H9 (cell line): Measurements from ENCODE around the gene MAGEA4. TPM values are rescaled to one million over a fixed set of nuclear protein-coding genes. Genes with fewer than 3 reads are reported as not detected.

Source experiments
- DNase-seq: peaks from one replicate; pipeline ENCODE4 v3.0.0-alpha.2; 2017
- H2AFZ ChIP-seq: one replicate; pipeline ENCODE4 v1.6.1; 2013; ENCODE audit warnings: mild to moderate bottlenecking, low read length, control low read depth, moderate library complexity
- H2AK5ac ChIP-seq: 2 replicates; pipeline ENCODE4 v1.6.1; 2013; ENCODE audit warnings: low read length, control low read depth, mixed read lengths; ENCODE audit not compliant: insufficient read length
- H2BK120ac ChIP-seq: one replicate; pipeline ENCODE4 v1.6.1; 2013; ENCODE audit warnings: low read depth, mild to moderate bottlenecking, low read length, control low read depth, inconsistent platforms; ENCODE audit not compliant: poor library complexity, severe bottlenecking
- H2BK12ac ChIP-seq: 2 replicates; pipeline ENCODE4 v1.6.1; 2013; ENCODE audit warnings: low read length, control low read depth, mixed read lengths, low read depth; ENCODE audit not compliant: insufficient read length
- H2BK15ac ChIP-seq: 2 replicates; pipeline ENCODE4 v1.6.1; 2013; ENCODE audit warnings: low read depth, low read length, control low read depth
- H2BK20ac ChIP-seq: one replicate; pipeline ENCODE4 v1.6.1; 2013; ENCODE audit warnings: low read depth, mild to moderate bottlenecking, low read length, control low read depth, inconsistent platforms; ENCODE audit not compliant: poor library complexity, severe bottlenecking
- H2BK5ac ChIP-seq: 2 replicates; pipeline ENCODE4 v1.6.1; 2013; ENCODE audit warnings: low read length, control low read depth, mixed read lengths; ENCODE audit not compliant: insufficient read length
- H3K14ac ChIP-seq: 2 replicates; pipeline ENCODE4 v1.6.1; 2013; ENCODE audit warnings: low read length, control low read depth; ENCODE audit not compliant: insufficient read depth
- H3K18ac ChIP-seq: 2 replicates; pipeline ENCODE4 v1.6.1; 2013; ENCODE audit warnings: low read depth, mild to moderate bottlenecking, mixed read lengths, low read length, control low read depth; ENCODE audit not compliant: insufficient read length
- H3K23ac ChIP-seq: 2 replicates; pipeline ENCODE4 v1.6.1; 2013; ENCODE audit warnings: low read length, control low read depth, mixed read lengths, low read depth; ENCODE audit not compliant: insufficient read length
- H3K23me2 ChIP-seq: 2 replicates; pipeline ENCODE4 v1.6.1; 2013; ENCODE audit warnings: low read depth, mild to moderate bottlenecking, mixed read lengths, low read length, control low read depth; ENCODE audit not compliant: insufficient read length, poor library complexity, severe bottlenecking
- H3K27ac ChIP-seq: 2 replicates; pipeline ENCODE4 v1.5.1; 2013; ENCODE audit warnings: low read length, control low read depth, mixed read lengths, low read depth; ENCODE audit not compliant: insufficient read length
- H3K27me3 ChIP-seq: 2 replicates; pipeline ENCODE4 v1.6.1; 2013; ENCODE audit warnings: low read length, control low read depth, inconsistent platforms; ENCODE audit not compliant: insufficient read depth
- H3K4ac ChIP-seq: 2 replicates; pipeline ENCODE4 v1.6.1; 2013; ENCODE audit warnings: low read depth, mild to moderate bottlenecking, control low read depth, inconsistent platforms, low read length, moderate library complexity
- H3K4me1 ChIP-seq: 2 replicates; pipeline ENCODE4 v1.6.1; 2013; ENCODE audit warnings: low read length, control low read depth, inconsistent platforms; ENCODE audit not compliant: insufficient read depth
- H3K4me2 ChIP-seq: 2 replicates; pipeline ENCODE4 v1.6.1; 2013; ENCODE audit warnings: low read length, control low read depth, mixed read lengths; ENCODE audit not compliant: insufficient read length, insufficient read depth
- H3K56ac ChIP-seq: 2 replicates; pipeline ENCODE4 v1.6.1; 2013; ENCODE audit warnings: low read depth, mild to moderate bottlenecking, mixed read lengths, low read length, control low read depth; ENCODE audit not compliant: insufficient read length
- H3K79me1 ChIP-seq: 2 replicates; pipeline ENCODE4 v1.6.1; 2013; ENCODE audit warnings: low read depth, mild to moderate bottlenecking, moderate library complexity, low read length, control low read depth, inconsistent platforms; ENCODE audit not compliant: insufficient read depth, poor library complexity, severe bottlenecking
- H3K79me2 ChIP-seq: 2 replicates; pipeline ENCODE4 v1.6.1; 2013; ENCODE audit warnings: low read length, control low read depth, inconsistent platforms; ENCODE audit not compliant: insufficient read depth
- H3K9ac ChIP-seq: 2 replicates; pipeline ENCODE4 v1.6.1; 2013; ENCODE audit warnings: low read length, control low read depth, mixed read lengths; ENCODE audit not compliant: insufficient read length; ENCODE audit errors: extremely low read depth
- H3K9me3 ChIP-seq: one replicate; pipeline ENCODE4 v1.6.1; 2013; ENCODE audit warnings: low read depth, low read length, inconsistent platforms; ENCODE audit not compliant: control insufficient read depth
- H3T11ph ChIP-seq: one replicate; pipeline ENCODE4 v1.6.1; 2013; ENCODE audit warnings: mild to moderate bottlenecking, low read length, control low read depth, inconsistent platforms
- H4K20me1 ChIP-seq: one replicate; pipeline ENCODE4 v1.6.1; 2013; ENCODE audit not compliant: control insufficient read depth, insufficient read length, insufficient read depth
- H4K5ac ChIP-seq: 2 replicates; pipeline ENCODE4 v1.6.1; 2013; ENCODE audit warnings: low read depth, mild to moderate bottlenecking, mixed read lengths, low read length, control low read depth; ENCODE audit not compliant: insufficient read length
- H4K8ac ChIP-seq: replicated peaks from 2 replicates; pipeline ENCODE4 v1.6.1; 2013; ENCODE audit warnings: low read length, control low read depth, mixed read lengths, low read depth; ENCODE audit not compliant: insufficient read length
- H4K91ac ChIP-seq: 2 replicates; pipeline ENCODE4 v1.6.1; 2013; ENCODE audit warnings: low read depth, mild to moderate bottlenecking, moderate library complexity, mixed read lengths, low read length, control low read depth; ENCODE audit not compliant: insufficient read length
- H3K27ac Mint-ChIP-seq, 3 experiments: 2 replicates in 2 of 3; 3 replicates in 1 of 3; pipeline ENCODE4 v1.8.0; 2020 to 2021; ENCODE audit warnings: mixed read lengths in 3 of 3, mild to moderate bottlenecking in 1 of 3, moderate library complexity in 1 of 3
- H3K27me3 Mint-ChIP-seq: 2 replicates; pipeline ENCODE4 v1.8.0; 2021; ENCODE audit warnings: low read depth, mild to moderate bottlenecking, moderate library complexity, mixed read lengths
- H3K36me3 Mint-ChIP-seq, 3 experiments: 2 replicates in 2 of 3; 3 replicates in 1 of 3; pipeline ENCODE4 v1.8.0; 2020 to 2021; ENCODE audit warnings: low read depth in 3 of 3, mixed read lengths in 3 of 3; ENCODE audit not compliant: insufficient read depth in 1 of 3
- H3K4me1 Mint-ChIP-seq, 2 experiments: 2 replicates each; pipeline ENCODE4 v1.8.0; 2020; ENCODE audit warnings: mixed read lengths in 2 of 2
- H3K4me3 Mint-ChIP-seq, 2 experiments: 2 replicates in 1 of 2; 3 replicates in 1 of 2; pipeline ENCODE4 v1.8.0; 2020 to 2021; ENCODE audit warnings: mild to moderate bottlenecking in 2 of 2, mixed read lengths in 2 of 2, moderate library complexity in 1 of 2
- H3K9me3 Mint-ChIP-seq, 2 experiments: 2 replicates in 1 of 2; 3 replicates in 1 of 2; pipeline ENCODE4 v1.8.0; 2020; ENCODE audit warnings: mild to moderate bottlenecking in 2 of 2, mixed read lengths in 2 of 2, moderate library complexity in 1 of 2
- CTCF ChIP-seq: fragments of 200-600 bp; sonication (generic); conservative IDR thresholded peaks from 3 replicates; pipeline ENCODE4 v1.8.0; 2021; ENCODE audit warnings: antibody characterized with exemption, mild to moderate bottlenecking
- WGBS: extraction: QIAGEN DNeasy Blood & Tissue Kit; methylation state at CpG from one replicate; pipeline ENCODE4 v1.1.7; 2013; ENCODE audit warnings: missing lambda C conversion rate, low lambda C conversion rate, mixed read lengths; ENCODE audit not compliant: insufficient read length; ENCODE audit errors: extremely low coverage; 5-methylcytosine and 5-hydroxymethylcytosine counted together
- total RNA-seq: library from RNA; stranded (reverse); gene quantifications from 2 replicates; pipeline ENCODE4 v1.2.1, GENCODE V29; 2021

MAGEA4 gene
- total RNA-seq, 1 experiment from 2014 or later, result 0.68 TPM

GRCh38 chrX:151901826-151902225 lies 10.9 kb upstream of the MAGEA4 start:
- H3K27ac Mint-ChIP-seq, result no peak overlapping the region
- Histone ChIP-seq H3K9ac (no peak overlapping the region), H2BK20ac (no peak overlapping the region), H2BK12ac (no peak overlapping the region), H3K14ac (no peak overlapping the region), H3K27ac (no peak overlapping the region), H3K18ac (no peak overlapping the region), H4K20me1 (no peaks in the 10 kb centered on the region), H4K8ac (no peak overlapping the region), H2BK120ac (no peak overlapping the region), H3K23me2 (no peaks in the 10 kb centered on the region), H3K79me2 (no peaks in the 10 kb centered on the region), H3K56ac (no peak overlapping the region), H3K4me2 (no peak overlapping the region), H3K23ac (no peak overlapping the region), H3K4me1 (no peaks in the 10 kb centered on the region), H2BK5ac (no peak overlapping the region), H4K91ac (no peak overlapping the region), H4K5ac (no peak overlapping the region), H3K9me3 (peaks cover 44% of the 10 kb centered on the region), H2BK15ac (no peak overlapping the region), H2AK5ac (no peak overlapping the region), H3T11ph (no peak overlapping the region), H2AFZ (no peak overlapping the region), H3K4ac (no peak overlapping the region), H3K27me3 (no peaks in the 10 kb centered on the region), H3K79me1 (no peaks in the 10 kb centered on the region)
- H3K4me3 Mint-ChIP-seq, result no peak overlapping the region
- no peak for TF ChIP-seq CTCF
- no peaks in the 10 kb centered on the region for H3K4me1 Mint-ChIP-seq
- peaks cover 0 to 5% (median 0%) of the 10 kb centered on the region in 3 experiments; a peak in 3 of 7 replicates for H3K36me3 Mint-ChIP-seq
- H3K27me3 Mint-ChIP-seq, result peaks cover 2% of the 10 kb centered on the region
- peaks cover 67 to 70% of the 10 kb centered on the region in 2 experiments for H3K9me3 Mint-ChIP-seq
- no peak for DNase-seq
- WGBS, result no CpG with 5 or more reads among the region's 1 CpG
